ENCODE data around the gene PEX16.

PEX16 gene

DNA sequence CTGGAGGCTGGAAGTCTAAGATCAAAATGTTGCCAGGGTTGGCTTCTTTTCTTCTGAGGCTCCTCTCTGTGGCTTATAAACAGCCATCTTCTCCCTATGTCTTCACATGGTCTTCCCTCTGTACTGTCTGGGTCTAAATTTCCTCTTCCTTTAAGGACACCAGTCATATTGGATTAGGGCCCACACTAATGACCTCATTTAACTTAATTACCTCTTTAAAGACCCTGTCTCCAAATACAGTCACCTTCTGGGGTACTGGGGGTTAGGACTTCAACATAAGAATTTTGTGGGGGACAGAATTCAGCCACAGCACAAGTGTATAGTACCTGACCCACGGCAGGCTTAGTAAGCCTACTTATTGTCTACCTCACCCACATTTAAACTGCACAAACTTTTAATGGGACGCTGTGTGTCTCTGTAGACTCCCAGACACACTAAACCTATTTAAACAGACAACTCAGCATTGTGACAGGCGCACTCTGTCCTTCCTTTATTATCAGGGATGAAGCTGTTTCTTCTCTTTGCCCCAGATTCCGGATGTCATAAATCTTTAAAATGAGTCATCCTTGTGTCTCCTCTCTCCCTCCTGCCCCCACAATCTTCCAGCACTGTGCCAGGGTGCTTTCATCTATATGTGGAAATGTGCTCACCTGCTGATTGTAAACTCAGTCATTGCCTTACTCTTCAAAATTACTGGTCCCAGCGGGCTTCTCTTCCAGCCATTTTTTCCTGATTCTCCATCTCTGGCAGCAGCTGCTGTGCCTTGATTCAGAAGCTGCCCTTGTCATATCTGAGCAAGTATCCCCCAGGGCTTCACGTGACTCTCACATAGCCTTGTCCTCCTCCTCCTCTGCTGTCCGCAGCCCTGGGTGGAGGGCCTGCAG lies 37.6 kb downstream of the PEX16 start:
- no peak for DNase-seq (ENCODE audit: low read depth in 1 of 2, low spot score in 1 of 2)

DNA sequence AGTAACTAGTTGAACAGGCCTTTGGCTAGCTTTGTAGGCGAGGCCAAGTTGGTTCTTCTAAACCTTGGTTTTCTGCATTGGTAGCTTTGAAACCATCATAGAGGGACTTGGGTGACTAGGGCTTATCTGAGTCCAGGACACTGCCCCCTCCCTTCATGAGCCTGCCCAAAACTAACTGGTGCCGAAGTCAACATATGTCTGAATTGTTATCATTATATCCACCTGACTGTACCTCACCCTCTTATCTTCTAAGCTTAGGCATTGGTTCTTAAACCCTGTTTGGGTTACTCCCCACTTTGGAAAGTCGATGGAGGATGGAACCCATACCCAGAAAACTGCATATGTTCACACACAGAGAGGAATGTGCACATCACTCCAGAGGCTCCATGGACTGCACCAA lies 39.8 kb downstream of the PEX16 start:
- no peak for DNase-seq (ENCODE audit: low read depth in 1 of 2, low spot score in 1 of 2)

DNA sequence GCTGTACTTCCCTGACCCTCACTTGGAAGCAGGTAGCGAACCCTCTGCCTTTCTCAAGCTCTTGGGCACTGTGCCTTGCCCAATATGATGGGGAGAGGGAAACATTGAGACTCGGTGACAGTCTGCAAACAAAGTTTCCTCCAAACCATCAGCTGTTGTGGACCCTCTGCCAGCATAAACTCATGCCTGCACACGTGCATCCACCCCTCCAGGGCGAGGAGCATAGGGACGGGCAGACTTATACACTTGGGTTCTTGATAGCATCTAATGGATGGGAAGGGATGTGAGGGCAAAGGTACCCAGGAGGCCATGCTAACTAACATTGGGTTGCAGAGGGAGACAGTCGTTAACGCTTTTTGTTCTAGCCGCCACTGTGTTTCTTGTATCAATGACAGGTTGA lies 40.5 kb downstream of the PEX16 start:
- DNase-seq (ENCODE audit: low read depth in 1 of 2, low spot score in 1 of 2): no peak

DNA sequence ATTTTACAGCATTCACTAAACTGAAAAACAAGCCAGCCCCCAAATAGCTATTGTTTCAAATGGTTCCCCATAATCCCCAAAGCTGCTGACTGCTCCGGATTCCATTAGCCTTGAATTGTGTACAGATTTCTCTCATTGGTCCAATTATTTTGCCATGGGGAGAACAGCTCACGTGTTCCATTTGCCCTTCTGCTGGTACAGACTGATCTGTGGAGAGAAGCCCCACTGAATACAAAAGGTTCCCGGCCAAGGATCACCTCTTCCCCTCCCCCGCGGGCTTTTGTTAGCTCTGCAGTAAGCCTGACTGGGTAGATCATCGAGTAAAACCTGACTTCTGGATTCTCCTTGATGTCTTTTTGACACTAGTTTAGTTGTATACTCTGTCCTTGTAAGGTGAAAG lies 41.3 kb downstream of the PEX16 start:
- no peak for DNase-seq (ENCODE audit: low read depth in 1 of 2, low spot score in 1 of 2)

DNA sequence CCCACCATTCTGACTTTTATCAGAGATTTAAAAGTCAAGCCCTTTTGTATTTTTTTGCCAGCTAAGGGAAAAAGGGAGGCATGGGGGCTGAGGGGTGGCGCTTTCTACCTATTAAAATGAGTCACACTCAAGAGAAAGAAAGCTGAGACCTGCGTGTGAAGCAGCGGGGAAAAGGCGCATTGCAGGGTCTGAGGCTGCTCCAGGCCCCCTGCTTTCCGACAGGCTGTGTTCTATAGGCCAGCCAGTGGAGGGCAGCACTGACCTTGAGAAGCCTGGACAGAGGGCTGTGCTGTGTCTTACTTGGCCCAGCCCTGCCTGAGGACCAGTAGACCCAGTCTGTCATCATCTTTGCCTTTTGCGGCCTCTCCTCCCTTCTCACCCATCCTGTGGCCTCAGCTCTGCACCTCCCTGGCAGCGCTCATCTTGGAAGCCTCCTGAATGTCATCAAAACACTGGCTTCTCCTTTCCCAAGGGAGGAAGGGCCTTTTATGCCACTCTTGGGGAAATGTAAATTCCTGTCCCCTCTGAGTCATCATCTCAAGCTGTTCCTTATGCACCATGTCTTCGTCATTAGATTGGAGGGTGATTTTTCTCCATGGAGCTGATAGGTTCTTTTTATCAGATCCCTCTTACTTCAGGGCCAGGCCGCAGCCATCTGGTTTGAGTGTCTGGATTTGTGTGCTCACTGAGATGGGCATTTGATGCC lies 44.9 kb downstream of the PEX16 start:
- DNase-seq (ENCODE audit: low read depth in 1 of 2, low spot score in 1 of 2): no peak

DNA sequence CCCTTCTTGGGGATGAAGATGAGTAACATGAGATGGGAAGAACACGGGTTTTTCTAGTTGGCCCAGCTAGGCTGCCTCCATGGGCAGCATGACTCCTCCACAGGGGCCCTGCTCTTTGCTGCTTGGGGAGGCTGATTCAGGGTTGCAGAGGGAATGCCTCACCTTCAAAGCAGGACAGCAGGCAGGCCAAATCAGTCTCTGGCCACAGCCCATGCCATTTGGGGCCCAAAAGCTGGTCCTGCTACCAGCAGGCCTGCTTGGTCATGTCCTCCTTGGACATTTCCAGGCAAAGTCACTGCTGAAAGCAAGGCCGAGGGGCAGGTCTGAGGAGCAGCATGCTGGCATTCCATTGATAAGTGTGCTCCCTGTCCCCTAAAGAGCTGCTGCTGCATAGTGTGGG lies 46.0 kb downstream of the PEX16 start:
- DNase-seq (ENCODE audit: low read depth in 1 of 2, low spot score in 1 of 2): no peak

DNA sequence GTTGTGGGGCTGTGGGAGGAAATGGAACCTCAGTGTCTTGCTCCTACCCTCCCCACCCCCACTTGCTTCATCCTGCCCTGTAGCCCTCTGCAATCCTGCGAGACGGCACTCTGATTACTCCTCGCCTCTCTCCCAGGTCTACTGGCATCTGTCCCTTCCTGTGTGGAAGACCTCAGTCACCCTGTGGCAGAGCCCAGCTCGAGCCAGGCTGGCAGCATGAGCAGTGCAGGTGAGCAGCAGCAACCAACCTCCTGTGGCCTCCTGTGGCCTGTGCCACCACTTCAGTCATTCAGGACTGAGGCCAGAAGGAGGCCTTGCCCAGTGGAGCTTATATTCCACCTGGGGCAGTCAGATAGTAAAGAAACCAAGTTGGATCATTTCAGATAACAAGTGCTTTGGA lies 47.0 kb downstream of the PEX16 start:
- no peak for DNase-seq (ENCODE audit: low read depth in 1 of 2, low spot score in 1 of 2)

DNA sequence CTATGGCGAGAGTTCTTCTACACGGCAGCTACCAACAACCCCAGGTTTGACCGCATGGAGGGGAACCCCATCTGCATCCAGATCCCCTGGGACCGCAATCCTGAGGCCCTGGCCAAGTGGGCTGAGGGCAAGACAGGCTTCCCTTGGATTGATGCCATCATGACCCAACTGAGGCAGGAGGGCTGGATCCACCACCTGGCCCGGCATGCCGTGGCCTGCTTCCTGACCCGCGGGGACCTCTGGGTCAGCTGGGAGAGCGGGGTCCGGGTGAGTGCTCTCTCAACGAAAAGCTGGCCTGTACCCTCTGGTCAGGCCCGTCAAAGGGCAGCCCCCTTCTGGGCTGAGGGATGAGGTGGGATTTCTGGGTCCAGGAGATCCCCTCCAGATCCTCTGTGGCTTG lies 48.1 kb downstream of the PEX16 start:
- DNase-seq (ENCODE audit: low read depth in 1 of 2, low spot score in 1 of 2): no peak

DNA sequence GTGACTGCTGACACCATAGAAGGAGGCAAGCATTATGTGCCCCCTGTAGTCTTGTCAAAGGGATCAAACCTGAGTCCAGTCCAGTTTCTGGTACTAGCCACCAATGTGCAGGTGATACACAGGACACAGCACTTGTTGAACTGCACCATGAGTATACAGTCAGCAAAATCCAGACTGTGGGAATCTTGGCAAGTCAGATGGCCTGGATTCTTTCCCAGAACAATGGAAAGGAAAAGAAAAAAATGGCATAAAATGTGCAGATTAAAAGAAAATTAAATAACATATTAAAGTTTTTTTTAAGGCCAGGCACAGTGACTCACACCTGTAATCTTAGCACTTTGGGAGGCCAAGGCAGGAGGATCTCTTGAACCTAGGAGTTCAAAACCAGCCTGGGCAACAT lies 53.6 kb downstream of the PEX16 start:
- DNase-seq (ENCODE audit: low read depth in 1 of 2, low spot score in 1 of 2): no peak

DNA sequence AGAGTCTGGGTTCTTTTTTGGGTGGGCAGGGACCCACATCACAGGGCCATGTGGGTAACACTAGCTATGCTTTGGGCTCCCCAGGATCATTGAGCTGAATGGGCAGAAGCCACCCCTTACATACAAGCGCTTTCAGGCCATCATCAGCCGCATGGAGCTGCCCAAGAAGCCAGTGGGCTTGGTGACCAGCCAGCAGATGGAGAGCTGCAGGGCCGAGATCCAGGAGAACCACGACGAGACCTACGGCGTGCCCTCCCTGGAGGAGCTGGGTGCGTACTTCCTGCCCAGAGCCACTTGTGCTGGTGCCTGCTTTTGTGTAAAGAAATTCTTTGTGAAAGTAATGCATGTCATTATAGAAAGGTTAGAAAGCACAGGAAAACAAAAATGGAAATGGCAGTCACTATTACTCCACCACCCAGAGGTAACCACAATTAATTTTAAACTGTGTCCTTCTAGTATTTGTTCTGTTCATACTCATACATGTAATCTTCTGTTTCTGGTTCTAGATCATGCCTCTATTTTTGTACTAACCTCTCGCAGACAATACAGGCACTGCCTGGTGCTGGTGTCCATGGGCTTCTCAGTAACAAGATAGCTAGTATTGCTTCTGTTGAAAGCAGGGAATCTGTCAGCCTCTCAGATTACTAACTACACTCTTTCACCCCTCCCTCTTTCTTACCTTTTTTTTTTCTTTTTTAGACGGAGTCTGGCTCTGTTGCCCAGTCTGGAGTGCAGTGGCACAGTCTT lies 56.7 kb downstream of the PEX16 start:
- no peak for DNase-seq (ENCODE audit: low read depth in 1 of 2, low spot score in 1 of 2)

DNA sequence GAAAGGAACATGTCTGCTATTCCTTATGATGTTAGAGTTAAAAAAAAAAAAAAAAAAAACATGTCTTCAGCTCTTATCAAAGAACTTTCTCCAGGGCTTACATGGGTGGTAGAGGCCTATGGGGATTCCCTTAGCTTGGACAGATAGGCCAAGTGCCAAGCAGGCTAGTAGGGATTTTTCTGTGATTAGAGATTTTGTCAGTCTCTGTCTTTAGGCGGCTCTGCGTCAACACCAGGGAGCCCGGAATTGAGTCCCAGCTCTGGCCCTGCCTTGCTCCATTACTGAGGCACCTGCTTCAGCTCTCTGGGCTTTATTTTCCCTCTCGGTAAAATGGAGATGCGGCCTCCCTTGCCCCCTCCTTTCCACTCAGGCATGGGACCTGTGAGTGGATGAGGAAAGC lies 57.3 kb downstream of the PEX16 start:
- DNase-seq (ENCODE audit: low read depth in 1 of 2, low spot score in 1 of 2): no peak

Data from stimulated activated CD4-positive, alpha-beta T cell treated with anti-CD3 and anti-CD28 coated beads, Interleukin-15, amount 100 ng/mL, for 1 hour (primary cell).